Common myeloid progenitor, CD34-positive (primary cell): Measurements from ENCODE around the gene TGM3.

ENCODE experiments used
- CTCF ChIA-PET: fragments of 350-600 bp; sonication (Branson Sonifier 250); formaldehyde crosslinking; loops from one replicate; lab custom pipeline; 2021; ENCODE audit warnings: antibody characterized with exemption; lab: Charles Lee
- POLR2A ChIA-PET: fragments of 350-600 bp; sonication (Branson Sonifier 250); formaldehyde crosslinking; loops from one replicate; lab custom pipeline; 2021; ENCODE audit warnings: antibody characterized with exemption; lab: Charles Lee
- DNase-seq, 3 donors: peaks; one replicate each; pipeline versions ENCODE4 v3.0.0 to v3.0.0-alpha.2; 2013
- H3K27ac ChIP-seq, 2 experiments: 1 replicate in 1 of 2; 2 replicates in 1 of 2; pipeline ENCODE4 v1.7.0; 2013; ENCODE audit warnings: inconsistent platforms in 2 of 2, low read length in 2 of 2, mild to moderate bottlenecking in 2 of 2, low read depth in 1 of 2, moderate library complexity in 1 of 2; ENCODE audit not compliant: severe bottlenecking in 2 of 2, insufficient read depth in 1 of 2, poor library complexity in 1 of 2
- H3K27me3 ChIP-seq, 5 experiments: replicated peaks in 2 of 5; 1 replicate in 3 of 5; 2 replicates in 2 of 5; pipeline versions ENCODE4 v1.6.1 to v1.7.0; 2013; ENCODE audit warnings: low read length in 4 of 5, mild to moderate bottlenecking in 2 of 5, moderate library complexity in 2 of 5, inconsistent platforms in 1 of 5; ENCODE audit not compliant: insufficient read depth in 5 of 5, control insufficient read depth in 4 of 5
- H3K36me3 ChIP-seq, 4 experiments: 1 replicate in 2 of 4; 2 replicates in 2 of 4; pipeline versions ENCODE4 v1.6.1 to v1.7.0; 2013; ENCODE audit warnings: low read length in 3 of 4, control low read depth in 1 of 4, mild to moderate bottlenecking in 1 of 4; ENCODE audit not compliant: control insufficient read depth in 4 of 4, insufficient read depth in 4 of 4
- H3K4me1 ChIP-seq, 4 experiments: 1 replicate in 3 of 4; 2 replicates in 1 of 4; pipeline versions ENCODE4 v1.6.1 to v1.7.1; 2013; ENCODE audit warnings: low read length in 3 of 4, mild to moderate bottlenecking in 3 of 4, control low read depth in 1 of 4, inconsistent platforms in 1 of 4, moderate library complexity in 1 of 4; ENCODE audit not compliant: control insufficient read depth in 4 of 4, insufficient read depth in 4 of 4; ENCODE audit errors: control extremely low read depth in 1 of 4
- H3K4me3 ChIP-seq, 7 experiments: 1 replicate in 4 of 7; 2 replicates in 3 of 7; pipeline versions ENCODE4 v1.5.1 to v1.7.0; 2013; ENCODE audit warnings: mild to moderate bottlenecking in 7 of 7, low read length in 6 of 7, moderate library complexity in 6 of 7, inconsistent platforms in 2 of 7, low read depth in 2 of 7, control low read depth in 1 of 7; ENCODE audit not compliant: insufficient read depth in 4 of 7, control insufficient read depth in 1 of 7; ENCODE audit errors: extremely low read depth in 1 of 7
- H3K9me3 ChIP-seq, 5 experiments: 1 replicate in 4 of 5; 2 replicates in 1 of 5; pipeline versions ENCODE4 v1.6.1 to v1.7.1; 2013; ENCODE audit warnings: low read length in 4 of 5, mild to moderate bottlenecking in 2 of 5, inconsistent platforms in 1 of 5, low read depth in 1 of 5, moderate library complexity in 1 of 5; ENCODE audit not compliant: control insufficient read depth in 4 of 5, insufficient read depth in 2 of 5; ENCODE audit errors: control extremely low read depth in 1 of 5
- WGBS: methylation state at CpG from one replicate; pipeline ENCODE4 v1.1.5; 2013; ENCODE audit not compliant: insufficient coverage; 5-methylcytosine and 5-hydroxymethylcytosine counted together

Gene TGM3

GRCh38 chr20:2299301-2299700, 3.5 kb downstream of the TGM3 start:
- Histone ChIP-seq H3K27me3 (peaks cover 0 to 5% (median 0%) of the 10 kb centered on the region in 5 experiments), H3K4me1 (peaks cover 0 to 30% (median 2%) of the 10 kb centered on the region in 4 experiments), H3K4me3 (no peak overlapping the region), H3K36me3 (no peaks in the 10 kb centered on the region), H3K27ac (no peak overlapping the region), H3K9me3 (no peaks in the 10 kb centered on the region)
- CTCF ChIA-PET, result no interaction called here
- POLR2A ChIA-PET, result no interaction called here
- 84% methylated on average over 7 of the region's 9 CpGs for WGBS
- no peak for DNase-seq

DNA sequence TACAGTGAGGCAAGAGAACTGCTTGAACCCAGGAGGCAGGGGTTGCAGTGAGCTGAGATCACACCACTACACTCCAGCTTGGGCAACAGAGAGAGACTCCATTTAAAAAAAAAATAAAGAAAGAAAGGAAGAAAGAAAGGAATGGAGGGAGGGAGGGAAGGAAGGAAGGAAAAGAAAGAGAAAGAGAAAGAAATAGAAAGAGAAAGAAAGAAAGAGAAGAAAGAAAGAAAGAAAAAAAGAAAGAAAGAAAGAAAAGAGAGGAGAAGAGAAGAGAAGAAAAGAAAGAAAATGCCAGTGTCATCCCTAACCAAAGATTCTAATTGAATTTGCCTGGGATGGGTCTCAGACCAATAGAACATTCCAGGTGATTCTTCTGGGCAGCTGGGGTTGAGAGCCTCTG, 4.2 kb downstream of the TGM3 start:
- Histone ChIP-seq H3K4me1 (peaks cover 0 to 30% (median 2%) of the 10 kb centered on the region in 4 experiments), H3K4me3 (no peak overlapping the region), H3K36me3 (no peaks in the 10 kb centered on the region), H3K27me3 (peaks cover 0 to 9% (median 2%) of the 10 kb centered on the region in 5 experiments), H3K27ac (no peak overlapping the region), H3K9me3 (no peaks in the 10 kb centered on the region)
- DNase-seq, result no peak
- POLR2A ChIA-PET, result no interaction called here
- CTCF ChIA-PET, result interaction anchor here (1.5 kb wide), 1 partner anchor 152 kb away, joined by 3 read pairs; no protein-coding TSS in a partner anchor

- POLR2A ChIA-PET, result no interaction called here
- Histone ChIP-seq H3K4me1 (peaks cover 0 to 30% (median 2%) of the 10 kb centered on the region in 4 experiments), H3K27ac (no peak overlapping the region), H3K9me3 (no peaks in the 10 kb centered on the region), H3K4me3 (no peak overlapping the region), H3K27me3 (peaks cover 0 to 12% (median 2%) of the 10 kb centered on the region in 5 experiments), H3K36me3 (no peaks in the 10 kb centered on the region)
- DNase-seq, result no peak
- CTCF ChIA-PET, result interaction anchor here (1.2 to 1.5 kb wide), 2 partner anchors 24 to 151 kb away, joined by 3 to 6 read pairs; no protein-coding TSS in a partner anchor
- WGBS, result 93% methylated on average over 3 of the region's 3 CpGs
These were observed 4.6 kb downstream of the TGM3 start for GRCh38 chr20:2300420-2300819.

DNA sequence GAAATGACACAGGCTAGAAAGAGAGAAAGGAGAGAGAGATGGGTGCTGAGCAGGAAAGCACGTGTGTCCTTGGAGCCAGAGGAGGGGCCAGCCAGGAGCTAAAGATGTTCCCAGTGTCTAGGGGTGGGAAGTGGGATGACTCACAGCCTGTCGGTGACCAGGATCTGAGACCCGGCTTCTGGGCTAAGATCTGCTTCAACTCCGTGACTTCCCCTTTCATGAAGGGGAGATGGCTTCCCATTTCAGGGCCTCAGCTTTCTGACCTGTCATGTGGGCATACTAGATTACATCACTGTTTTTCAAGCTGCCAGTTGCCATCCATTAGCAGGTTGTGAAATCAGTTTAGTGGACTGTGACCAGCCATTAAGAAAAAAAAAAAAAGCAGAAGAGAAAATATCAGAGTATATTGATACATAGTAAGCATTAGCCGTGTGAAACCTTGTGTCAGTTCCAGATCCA, 5.4 kb downstream of the TGM3 start:
- no peaks in the 10 kb centered on the region for H3K36me3 ChIP-seq
- peaks cover 0 to 17% (median 2%) of the 10 kb centered on the region in 5 experiments for H3K27me3 ChIP-seq
- peak; percentile 69 to 90 (median 79) for DNase-seq
- peaks cover 0 to 30% (median 2%) of the 10 kb centered on the region in 4 experiments for H3K4me1 ChIP-seq
- 0% methylated on average over 4 of the region's 5 CpGs for WGBS
- no peaks in the 10 kb centered on the region for H3K9me3 ChIP-seq
- H3K4me3 ChIP-seq, result no peak overlapping the region
- POLR2A ChIA-PET, result interaction anchor here (0.6 kb wide), 1 partner anchor 37 kb away, joined by 4 read pairs; no protein-coding TSS in a partner anchor
- H3K27ac ChIP-seq, result no peak overlapping the region
- CTCF ChIA-PET, result interaction anchor here (1.2 to 1.5 kb wide), 2 partner anchors 24 to 151 kb away, joined by 3 to 6 read pairs; no protein-coding TSS in a partner anchor

GRCh38 chr20:2302384-2303060, 6.7 kb downstream of the TGM3 start:
- no peaks in the 10 kb centered on the region for H3K9me3 ChIP-seq
- no peaks in the 10 kb centered on the region for H3K36me3 ChIP-seq
- peaks cover 0 to 24% (median 2%) of the 10 kb centered on the region in 4 experiments for H3K4me1 ChIP-seq
- no peak overlapping the region for H3K4me3 ChIP-seq
- no peak for DNase-seq
- no peak overlapping the region for H3K27ac ChIP-seq
- H3K27me3 ChIP-seq, result peaks cover 0 to 17% (median 2%) of the 10 kb centered on the region in 5 experiments
- ChIA-PET CTCF (interaction anchor here (2.6 kb wide), 1 partner anchor 11 kb away, joined by 7 read pairs; no protein-coding TSS in a partner anchor), POLR2A (no interaction called here)
- 93% methylated on average over 2 of the region's 9 CpGs for WGBS

DNA sequence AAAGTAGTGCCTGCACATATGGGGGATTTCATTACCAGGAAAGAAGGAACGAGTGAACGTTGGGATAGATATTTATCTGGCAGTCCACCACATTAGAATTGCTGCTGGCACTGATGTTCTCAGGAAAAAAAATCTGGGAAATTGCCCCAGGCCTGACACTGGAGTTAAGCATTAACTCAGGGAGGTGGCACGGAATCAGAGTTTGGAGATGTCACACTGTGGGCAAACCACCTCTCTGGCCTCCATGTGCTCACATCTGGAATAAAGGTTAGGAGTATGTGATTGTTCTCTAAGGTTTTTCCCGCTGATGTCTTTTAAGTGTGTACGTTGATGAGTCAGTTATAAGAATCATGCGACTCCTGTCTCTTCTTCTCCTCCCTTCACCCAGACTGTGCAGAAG, 7.9 kb downstream of the TGM3 start:
- ChIA-PET POLR2A (interaction anchor here (0.7 kb wide), 1 partner anchor 8 kb away, joined by 3 read pairs; no protein-coding TSS in a partner anchor), CTCF (interaction anchor here (2.6 kb wide), 1 partner anchor 9 kb away, joined by 7 read pairs; no protein-coding TSS in a partner anchor)
- H3K27ac ChIP-seq, result no peak overlapping the region
- peaks cover 0 to 24% (median 2%) of the 10 kb centered on the region in 4 experiments for H3K4me1 ChIP-seq
- H3K27me3 ChIP-seq, result peaks cover 0 to 17% (median 2%) of the 10 kb centered on the region in 5 experiments
- H3K4me3 ChIP-seq, result no peak overlapping the region
- no peak for DNase-seq
- no peaks in the 10 kb centered on the region for H3K36me3 ChIP-seq
- H3K9me3 ChIP-seq, result no peaks in the 10 kb centered on the region
- 100% methylated on average over 2 of the region's 6 CpGs for WGBS

GRCh38 chr20:2304180-2304579, 8.4 kb downstream of the TGM3 start:
- peaks cover 0 to 24% (median 2%) of the 10 kb centered on the region in 4 experiments for H3K4me1 ChIP-seq
- 78% methylated on average over 5 of the region's 7 CpGs for WGBS
- no peak overlapping the region for H3K27ac ChIP-seq
- DNase-seq, result no peak
- POLR2A ChIA-PET, result no interaction called here
- peaks cover 0 to 17% (median 2%) of the 10 kb centered on the region in 5 experiments for H3K27me3 ChIP-seq
- CTCF ChIA-PET, result interaction anchor here (2.3 to 2.6 kb wide), 2 partner anchors 8 to 9 kb away, joined by 7 read pairs; partner anchors contain the start of gene TGM3
- H3K4me3 ChIP-seq, result no peak overlapping the region
- H3K9me3 ChIP-seq, result no peaks in the 10 kb centered on the region
- H3K36me3 ChIP-seq, result no peaks in the 10 kb centered on the region
